ENCODE results near the gene LRP1. TPM values are rescaled to one million over a fixed set of nuclear protein-coding genes. Genes with fewer than 3 reads are reported as not detected.

LRP1 gene
- total RNA-seq, 2 experiments from 2014 or later: 6.6 to 8.5 TPM

DNA sequence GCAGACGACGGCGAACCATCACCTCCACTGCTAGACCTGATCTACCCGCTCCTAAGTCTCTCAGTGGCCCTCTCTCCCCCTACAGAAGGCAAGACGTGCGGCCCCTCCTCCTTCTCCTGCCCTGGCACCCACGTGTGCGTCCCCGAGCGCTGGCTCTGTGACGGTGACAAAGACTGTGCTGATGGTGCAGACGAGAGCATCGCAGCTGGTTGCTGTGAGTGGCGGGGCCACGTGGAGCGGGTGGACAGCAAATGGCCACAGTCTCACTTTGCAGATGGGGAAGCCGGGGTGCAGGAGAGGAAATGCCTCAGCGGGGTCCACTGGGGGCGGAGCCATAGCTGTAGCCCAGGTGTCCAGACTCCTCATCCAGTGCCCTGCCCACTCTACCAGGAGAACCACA, 66.9 kb downstream of the LRP1 start:
- POLR2A ChIA-PET: no interaction called here

DNA sequence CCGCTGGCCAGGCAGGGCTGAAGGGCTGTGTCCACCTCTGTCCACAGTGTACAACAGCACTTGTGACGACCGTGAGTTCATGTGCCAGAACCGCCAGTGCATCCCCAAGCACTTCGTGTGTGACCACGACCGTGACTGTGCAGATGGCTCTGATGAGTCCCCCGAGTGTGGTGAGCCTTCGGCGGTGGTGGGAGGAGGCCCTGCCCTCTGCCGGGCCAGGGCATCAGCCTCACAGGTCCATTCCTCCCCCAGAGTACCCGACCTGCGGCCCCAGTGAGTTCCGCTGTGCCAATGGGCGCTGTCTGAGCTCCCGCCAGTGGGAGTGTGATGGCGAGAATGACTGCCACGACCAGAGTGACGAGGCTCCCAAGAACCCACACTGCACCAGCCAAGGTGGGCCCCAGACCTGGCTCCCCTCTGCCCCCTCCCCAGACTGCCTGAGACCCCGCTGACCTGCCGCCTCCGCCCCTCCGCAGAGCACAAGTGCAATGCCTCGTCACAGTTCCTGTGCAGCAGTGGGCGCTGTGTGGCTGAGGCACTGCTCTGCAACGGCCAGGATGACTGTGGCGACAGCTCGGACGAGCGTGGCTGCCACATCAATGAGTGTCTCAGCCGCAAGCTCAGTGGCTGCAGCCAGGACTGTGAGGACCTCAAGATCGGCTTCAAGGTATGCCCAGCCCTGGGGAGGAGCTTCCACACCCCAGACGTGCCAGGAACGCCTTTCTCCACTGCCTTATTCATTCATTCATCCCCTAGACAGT, 67.5 kb downstream of the LRP1 start:
- Histone ChIP-seq H3K36me3 (ENCODE audit: insufficient read depth, low read length) (peaks cover 4% of the 10 kb centered on the region), H3K4me1 (ENCODE audit: insufficient read depth, low read length) (no peaks in the 10 kb centered on the region), H3K4me3 (ENCODE audit: low read length) (no peak overlapping the region), H3K27me3 (ENCODE audit: control insufficient read depth in 1 of 2, insufficient read depth in 2 of 2, low read length in 2 of 2) (no peaks in the 10 kb centered on the region), H3K27ac (ENCODE audit: low read depth in 1 of 2, low read length in 2 of 2) (no peak overlapping the region), H3K9me3 (ENCODE audit: control insufficient read depth in 1 of 2, insufficient read depth in 1 of 2, low read length in 2 of 2) (no peaks in the 10 kb centered on the region)
- no peak overlapping the region for H3K4me3 Mint-ChIP-seq
- peaks cover 13% of the 10 kb centered on the region for H3K36me3 Mint-ChIP-seq (ENCODE audit: low read depth)
- no peaks in the 10 kb centered on the region for H3K27me3 Mint-ChIP-seq
- ChIA-PET CTCF (no interaction called here), POLR2A (no interaction called here)
- ATAC-seq (ENCODE audit: poor library complexity) (no peak), DNase-seq (no peak)
- intact Hi-C loops (cut with DNase I, micrococcal nuclease): no loop called here
- no peaks in the 10 kb centered on the region for H3K4me1 Mint-ChIP-seq (ENCODE audit: low read depth)
- no peak overlapping the region for H3K27ac Mint-ChIP-seq
- TF ChIP-seq, protein P1, sequence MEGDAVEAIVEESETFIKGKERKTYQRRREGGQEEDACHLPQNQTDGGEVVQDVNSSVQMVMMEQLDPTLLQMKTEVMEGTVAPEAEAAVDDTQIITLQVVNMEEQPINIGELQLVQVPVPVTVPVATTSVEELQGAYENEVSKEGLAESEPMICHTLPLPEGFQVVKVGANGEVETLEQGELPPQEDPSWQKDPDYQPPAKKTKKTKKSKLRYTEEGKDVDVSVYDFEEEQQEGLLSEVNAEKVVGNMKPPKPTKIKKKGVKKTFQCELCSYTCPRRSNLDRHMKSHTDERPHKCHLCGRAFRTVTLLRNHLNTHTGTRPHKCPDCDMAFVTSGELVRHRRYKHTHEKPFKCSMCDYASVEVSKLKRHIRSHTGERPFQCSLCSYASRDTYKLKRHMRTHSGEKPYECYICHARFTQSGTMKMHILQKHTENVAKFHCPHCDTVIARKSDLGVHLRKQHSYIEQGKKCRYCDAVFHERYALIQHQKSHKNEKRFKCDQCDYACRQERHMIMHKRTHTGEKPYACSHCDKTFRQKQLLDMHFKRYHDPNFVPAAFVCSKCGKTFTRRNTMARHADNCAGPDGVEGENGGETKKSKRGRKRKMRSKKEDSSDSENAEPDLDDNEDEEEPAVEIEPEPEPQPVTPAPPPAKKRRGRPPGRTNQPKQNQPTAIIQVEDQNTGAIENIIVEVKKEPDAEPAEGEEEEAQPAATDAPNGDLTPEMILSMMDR (IDR thresholded peaks at IDR 0.05): no peak
- no peaks in the 10 kb centered on the region for H3K9me3 Mint-ChIP-seq

More for the DNA sequence above, 66.9 kb downstream of the LRP1 start:
- intact Hi-C loops (cut with DNase I, micrococcal nuclease): no loop called here
- no peaks in the 10 kb centered on the region for H3K27me3 ChIP-seq (ENCODE audit: control insufficient read depth in 1 of 2, insufficient read depth in 2 of 2, low read length in 2 of 2)
- H3K36me3 ChIP-seq (ENCODE audit: insufficient read depth, low read length): peaks cover 4% of the 10 kb centered on the region
- CTCF ChIA-PET: no interaction called here
- DNase-seq (no peak), ATAC-seq (ENCODE audit: poor library complexity) (no peak)
- H3K4me3 ChIP-seq (ENCODE audit: low read length): no peak overlapping the region
- H3K27me3 Mint-ChIP-seq: no peaks in the 10 kb centered on the region
- no peak overlapping the region for H3K4me3 Mint-ChIP-seq
- H3K9me3 ChIP-seq (ENCODE audit: control insufficient read depth in 1 of 2, insufficient read depth in 1 of 2, low read length in 2 of 2): no peaks in the 10 kb centered on the region
- no peak overlapping the region for H3K27ac ChIP-seq (ENCODE audit: low read depth in 1 of 2, low read length in 2 of 2)
- no peaks in the 10 kb centered on the region for H3K9me3 Mint-ChIP-seq
- TF ChIP-seq, protein P1 (IDR thresholded peaks at IDR 0.05): no peak
- H3K4me1 Mint-ChIP-seq (ENCODE audit: low read depth): no peaks in the 10 kb centered on the region
- no peak overlapping the region for H3K27ac Mint-ChIP-seq
- H3K36me3 Mint-ChIP-seq (ENCODE audit: low read depth): peaks cover 13% of the 10 kb centered on the region
- H3K4me1 ChIP-seq (ENCODE audit: insufficient read depth, low read length): no peaks in the 10 kb centered on the region

DNA sequence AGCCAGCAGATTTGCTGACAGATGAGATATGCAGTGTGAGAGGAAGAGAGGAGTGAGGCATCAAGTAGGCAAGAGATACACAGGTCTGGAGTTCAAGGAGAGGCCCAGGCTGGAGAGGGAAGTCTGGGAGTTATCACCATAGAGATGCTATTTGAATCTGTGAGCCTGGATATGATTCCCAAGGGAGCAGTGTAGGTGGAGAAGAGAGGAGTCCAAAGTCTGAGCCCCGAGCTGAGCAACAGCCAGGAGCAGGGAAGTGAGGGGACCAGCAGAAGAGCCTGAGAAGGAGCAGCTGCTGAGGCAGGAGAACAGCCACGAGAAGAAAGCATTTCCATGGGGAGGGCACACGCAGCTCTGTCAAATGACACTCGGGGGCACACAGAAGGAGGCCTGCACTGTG, 68.2 kb downstream of the LRP1 start:
- Histone ChIP-seq H3K27ac (ENCODE audit: low read depth in 1 of 2, low read length in 2 of 2) (no peak overlapping the region), H3K36me3 (ENCODE audit: insufficient read depth, low read length) (peaks cover 4% of the 10 kb centered on the region), H3K27me3 (ENCODE audit: control insufficient read depth in 1 of 2, insufficient read depth in 2 of 2, low read length in 2 of 2) (no peaks in the 10 kb centered on the region), H3K4me3 (ENCODE audit: low read length) (no peak overlapping the region), H3K9me3 (ENCODE audit: control insufficient read depth in 1 of 2, insufficient read depth in 1 of 2, low read length in 2 of 2) (no peaks in the 10 kb centered on the region), H3K4me1 (ENCODE audit: insufficient read depth, low read length) (no peaks in the 10 kb centered on the region)
- no peak for DNase-seq
- no peaks in the 10 kb centered on the region for H3K9me3 Mint-ChIP-seq
- TF ChIP-seq, protein P1 (IDR thresholded peaks at IDR 0.05): no peak
- intact Hi-C loops (cut with DNase I, micrococcal nuclease): no loop called here
- H3K4me1 Mint-ChIP-seq (ENCODE audit: low read depth): no peaks in the 10 kb centered on the region
- H3K27ac Mint-ChIP-seq: no peak overlapping the region
- ChIA-PET CTCF (no interaction called here), POLR2A (no interaction called here)
- peaks cover 13% of the 10 kb centered on the region for H3K36me3 Mint-ChIP-seq (ENCODE audit: low read depth)
- H3K27me3 Mint-ChIP-seq: no peaks in the 10 kb centered on the region
- ATAC-seq (ENCODE audit: poor library complexity): no peak
- no peak overlapping the region for H3K4me3 Mint-ChIP-seq

Data from CD4-positive, alpha-beta T cell (primary cell).